ACC112 (cell line): ENCODE data around the gene ZSWIM4.

Experiments
- H2AFZ ChIP-seq: fragments of 200-600 bp; sonication (generic); one replicate; pipeline ENCODE4 v1.6.0; 2017; ENCODE audit warnings: antibody characterized with exemption, low read length; ENCODE audit not compliant: unreplicated experiment
- H3K27ac ChIP-seq: fragments of 200-600 bp; sonication (generic); 2 replicates; pipeline ENCODE4 v1.5.1; 2014; ENCODE audit warnings: low read depth, mild to moderate bottlenecking, antibody characterized with exemption, low read length, moderate library complexity
- H3K27me3 ChIP-seq: fragments of 200-600 bp; sonication (generic); 2 replicates; pipeline ENCODE4 v1.6.1; 2014; ENCODE audit warnings: mild to moderate bottlenecking, antibody characterized with exemption, low read length, moderate library complexity, mixed read lengths; ENCODE audit not compliant: insufficient read depth
- H3K36me3 ChIP-seq: fragments of 200-600 bp; sonication (generic); 2 replicates; pipeline ENCODE4 v1.6.1; 2016; ENCODE audit warnings: mild to moderate bottlenecking, antibody characterized with exemption, low read length, moderate library complexity, mixed read lengths; ENCODE audit not compliant: insufficient read depth
- H3K4me1 ChIP-seq: fragments of 200-600 bp; sonication (generic); one replicate; pipeline ENCODE4 v1.6.1; 2016; ENCODE audit warnings: low read length, mixed read lengths; ENCODE audit not compliant: insufficient read depth, unreplicated experiment, control insufficient read depth
- H3K4me3 ChIP-seq: fragments of 200-600 bp; sonication (generic); 2 replicates; pipeline ENCODE4 v1.5.1; 2014; ENCODE audit warnings: mild to moderate bottlenecking, low read depth, low read length
- H3K79me2 ChIP-seq: fragments of 200-600 bp; sonication (generic); one replicate; pipeline ENCODE4 v1.6.0; 2016; ENCODE audit warnings: low read length; ENCODE audit not compliant: control insufficient read depth, unreplicated experiment, insufficient read depth

ZSWIM4 gene

GRCh38 chr19:13865571-13866462 is 70.6 kb downstream of the ZSWIM4 start:
- peak overlapping the region; percentile 14 for H2AFZ ChIP-seq
- no peak overlapping the region for H3K27ac ChIP-seq

DNA sequence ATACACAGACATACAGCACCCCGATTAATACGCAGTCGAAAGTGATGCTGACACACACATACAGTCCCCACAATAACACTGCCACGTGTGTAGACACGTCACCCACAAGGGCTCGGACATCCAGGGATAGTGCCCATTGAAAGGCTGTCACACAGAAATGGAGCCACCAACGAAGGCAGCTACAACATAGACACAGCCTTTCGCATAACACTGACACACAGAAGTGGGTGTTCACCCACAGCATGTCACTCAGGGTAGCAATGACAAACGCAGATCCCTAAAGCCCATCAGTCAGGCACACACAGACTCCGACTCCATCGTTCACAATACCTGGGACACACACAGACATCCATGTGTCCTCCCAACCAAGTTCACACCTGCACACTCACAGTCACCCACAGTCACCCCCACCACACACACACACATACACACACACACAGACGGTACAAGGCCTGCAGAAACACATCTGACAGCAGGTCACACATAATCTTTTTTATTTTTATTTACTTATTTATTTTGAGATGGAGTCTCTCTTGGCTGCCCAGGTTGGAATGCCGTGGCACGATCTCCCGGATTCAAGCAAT is 71.3 kb downstream of the ZSWIM4 start:
- no peaks in the 10 kb centered on the region for H3K36me3 ChIP-seq
- H3K79me2 ChIP-seq = no peaks in the 10 kb centered on the region
- peaks cover 12% of the 10 kb centered on the region; the same call in 1 of the 2 replicates for H3K27me3 ChIP-seq
- peaks cover 2% of the 10 kb centered on the region for H3K4me1 ChIP-seq
- H2AFZ ChIP-seq = no peak overlapping the region
- peak overlapping the region; percentile 74 for H3K4me3 ChIP-seq
- H3K27ac ChIP-seq = no peak overlapping the region

More at GRCh38 chr19:13865571-13866462, 70.6 kb downstream of the ZSWIM4 start:
- no peaks in the 10 kb centered on the region for H3K79me2 ChIP-seq
- H3K36me3 ChIP-seq = no peaks in the 10 kb centered on the region
- peaks cover 6% of the 10 kb centered on the region for H3K4me1 ChIP-seq
- H3K27me3 ChIP-seq = peaks cover 12% of the 10 kb centered on the region; the same call in 1 of the 2 replicates
- peak overlapping the region; percentile 74 for H3K4me3 ChIP-seq

- Histone ChIP-seq H3K4me3 (no peak overlapping the region), H3K27ac (no peak overlapping the region), H3K79me2 (no peaks in the 10 kb centered on the region), H2AFZ (no peak overlapping the region), H3K4me1 (no peaks in the 10 kb centered on the region), H3K36me3 (no peaks in the 10 kb centered on the region), H3K27me3 (peaks cover 12% of the 10 kb centered on the region; the same call in 1 of the 2 replicates)
Observed at GRCh38 chr19:13868663-13869062, 73.4 kb downstream of the ZSWIM4 start.

- no peaks in the 10 kb centered on the region for H3K36me3 ChIP-seq
- peaks cover 12% of the 10 kb centered on the region; the same call in 1 of the 2 replicates for H3K27me3 ChIP-seq
- H3K27ac ChIP-seq = no peak overlapping the region
- no peaks in the 10 kb centered on the region for H3K79me2 ChIP-seq
- H2AFZ ChIP-seq = no peak overlapping the region
- H3K4me3 ChIP-seq = no peak overlapping the region
- H3K4me1 ChIP-seq = no peaks in the 10 kb centered on the region
Observed at GRCh38 chr19:13869281-13869680, 74.0 kb downstream of the ZSWIM4 start.

GRCh38 chr19:13870873-13871272 is 75.6 kb downstream of the ZSWIM4 start:
- no peaks in the 10 kb centered on the region for H3K36me3 ChIP-seq
- no peaks in the 10 kb centered on the region for H3K79me2 ChIP-seq
- no peak overlapping the region for H3K27ac ChIP-seq
- peaks cover 8% of the 10 kb centered on the region; the same call in 1 of the 2 replicates for H3K27me3 ChIP-seq
- H3K4me3 ChIP-seq = no peak overlapping the region
- no peak overlapping the region for H2AFZ ChIP-seq
- no peaks in the 10 kb centered on the region for H3K4me1 ChIP-seq

- Histone ChIP-seq H3K79me2 (no peaks in the 10 kb centered on the region), H3K27me3 (no peaks in the 10 kb centered on the region), H3K27ac (no peak overlapping the region), H3K4me1 (no peaks in the 10 kb centered on the region), H3K36me3 (no peaks in the 10 kb centered on the region), H3K4me3 (no peak overlapping the region), H2AFZ (no peak overlapping the region)
Observed at GRCh38 chr19:13872339-13872694, 77.1 kb downstream of the ZSWIM4 start.

- Histone ChIP-seq H3K79me2 (no peaks in the 10 kb centered on the region), H2AFZ (no peak overlapping the region), H3K27ac (no peak overlapping the region), H3K4me3 (no peak overlapping the region; the same call in none of the 2 replicates), H3K27me3 (no peaks in the 10 kb centered on the region), H3K36me3 (no peaks in the 10 kb centered on the region), H3K4me1 (no peaks in the 10 kb centered on the region)
Observed at GRCh38 chr19:13872695-13873389, 77.6 kb downstream of the ZSWIM4 start.

- H2AFZ ChIP-seq = no peak overlapping the region
- no peak overlapping the region for H3K4me3 ChIP-seq
- no peaks in the 10 kb centered on the region for H3K79me2 ChIP-seq
- no peaks in the 10 kb centered on the region for H3K36me3 ChIP-seq
- H3K4me1 ChIP-seq = no peaks in the 10 kb centered on the region
- no peak overlapping the region for H3K27ac ChIP-seq
- no peaks in the 10 kb centered on the region for H3K27me3 ChIP-seq
Observed at GRCh38 chr19:13873834-13874515, 78.7 kb downstream of the ZSWIM4 start.

- no peaks in the 10 kb centered on the region for H3K36me3 ChIP-seq
- H3K4me1 ChIP-seq = peaks cover 6% of the 10 kb centered on the region
- H3K4me3 ChIP-seq = no peak overlapping the region
- no peaks in the 10 kb centered on the region for H3K27me3 ChIP-seq
- H2AFZ ChIP-seq = no peak overlapping the region
- H3K27ac ChIP-seq = no peak overlapping the region
- no peaks in the 10 kb centered on the region for H3K79me2 ChIP-seq
Observed at GRCh38 chr19:13875824-13876223, 80.6 kb downstream of the ZSWIM4 start.

- no peak within 1 kb of the TSS for H3K4me3 ChIP-seq
- peaks cover 16% of the 10 kb centered on the region for H3K4me1 ChIP-seq
- no peak within 1 kb of the TSS for H3K27ac ChIP-seq
- no peak within 1 kb of the TSS for H2AFZ ChIP-seq
- H3K27me3 ChIP-seq = no peaks in the 10 kb centered on the region
- H3K79me2 ChIP-seq = no peaks in the 10 kb centered on the region
- no peaks in the 10 kb centered on the region for H3K36me3 ChIP-seq
Observed at GRCh38 chr19:13876834-13877233, 81.6 kb downstream of the ZSWIM4 start, which contains the start of gene NANOS3. Gene NANOS3 (plus strand): TSS chr19:13877134. CDS start chr19:13877249, 115 bp downstream.
